GM23338 (cell line): Measurements from ENCODE around the gene DAPL1.
A peak's percentile ranks its signal among the peaks of the same experiment; 100 is the strongest.

Source experiments
- ETS1 ChIP-seq: IDR thresholded peaks from 2 replicates; pipeline ENCODE4 v1.6.1; 2016; ENCODE audit warnings: antibody characterized with exemption
- EZH2 ChIP-seq: fragments of 200-600 bp; sonication (generic); IDR thresholded peaks from one replicate; pipeline ENCODE4 v1.8.0; 2017; ENCODE audit warnings: antibody characterized with exemption, mild to moderate bottlenecking, low read depth; ENCODE audit not compliant: unreplicated experiment
- REST ChIP-seq: IDR thresholded peaks from one replicate; pipeline ENCODE4 v1.6.1; 2018; ENCODE audit warnings: antibody characterized with exemption; ENCODE audit not compliant: unreplicated experiment
- TF ChIP-seq, protein P1 (sequence below), 2 experiments: fragments of 200-600 bp in 1 of 2; sonication (generic) in 1 of 2; conservative IDR thresholded peaks; 2 replicates each; pipeline versions ENCODE4 v1.5.1 to v1.6.1; 2016 to 2017; ENCODE audit warnings: antibody characterized with exemption in 2 of 2, low read depth in 2 of 2, mild to moderate bottlenecking in 2 of 2, moderate library complexity in 1 of 2

DNA sequence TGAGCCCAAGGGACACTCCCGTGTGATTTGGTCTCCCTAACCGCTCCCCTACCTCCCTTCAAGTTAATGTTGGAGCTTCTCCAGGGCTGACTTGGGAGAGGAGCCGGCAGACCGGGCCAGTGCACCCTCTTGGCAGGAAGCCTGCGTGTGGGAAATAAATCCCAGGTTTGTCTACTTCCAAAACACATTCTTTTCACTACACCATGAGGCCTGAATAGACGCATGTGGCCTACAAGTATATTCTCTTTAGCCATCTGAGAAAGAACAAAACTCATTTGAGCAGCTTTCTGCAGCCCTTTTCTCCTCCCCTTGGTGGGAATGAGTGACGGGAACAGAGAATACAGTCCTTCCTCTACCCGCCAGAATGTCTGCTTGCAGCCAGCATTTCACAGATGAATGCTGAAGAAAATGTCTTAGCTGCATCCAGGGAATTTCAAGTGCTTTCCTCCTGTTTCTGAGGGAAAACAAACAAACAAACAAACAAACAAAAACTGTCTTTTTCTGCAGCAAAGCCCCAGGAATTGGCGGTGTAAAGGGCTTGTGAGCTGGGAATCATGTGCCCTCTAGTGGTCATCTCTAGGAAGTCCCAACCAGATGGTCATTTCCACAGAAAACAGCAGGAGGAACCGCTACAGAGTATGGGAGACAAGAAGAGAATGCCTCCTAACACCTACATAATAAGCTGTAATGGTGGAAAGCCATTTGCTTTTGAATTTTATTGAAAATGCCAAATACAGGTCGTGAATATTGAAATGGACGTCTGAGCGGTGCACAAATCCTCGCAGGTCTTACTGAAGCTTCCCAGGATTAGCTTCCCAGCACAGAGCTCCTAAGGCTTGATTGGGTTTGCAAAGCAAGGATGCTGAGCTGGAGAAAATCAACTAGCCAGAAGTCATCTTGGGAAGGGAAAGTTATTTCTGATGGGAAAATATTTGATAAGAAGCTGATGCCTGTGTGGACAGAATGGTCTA, 41.2 kb upstream of the DAPL1 start:
- no peak for TF ChIP-seq ETS1
- TF ChIP-seq, protein P1, sequence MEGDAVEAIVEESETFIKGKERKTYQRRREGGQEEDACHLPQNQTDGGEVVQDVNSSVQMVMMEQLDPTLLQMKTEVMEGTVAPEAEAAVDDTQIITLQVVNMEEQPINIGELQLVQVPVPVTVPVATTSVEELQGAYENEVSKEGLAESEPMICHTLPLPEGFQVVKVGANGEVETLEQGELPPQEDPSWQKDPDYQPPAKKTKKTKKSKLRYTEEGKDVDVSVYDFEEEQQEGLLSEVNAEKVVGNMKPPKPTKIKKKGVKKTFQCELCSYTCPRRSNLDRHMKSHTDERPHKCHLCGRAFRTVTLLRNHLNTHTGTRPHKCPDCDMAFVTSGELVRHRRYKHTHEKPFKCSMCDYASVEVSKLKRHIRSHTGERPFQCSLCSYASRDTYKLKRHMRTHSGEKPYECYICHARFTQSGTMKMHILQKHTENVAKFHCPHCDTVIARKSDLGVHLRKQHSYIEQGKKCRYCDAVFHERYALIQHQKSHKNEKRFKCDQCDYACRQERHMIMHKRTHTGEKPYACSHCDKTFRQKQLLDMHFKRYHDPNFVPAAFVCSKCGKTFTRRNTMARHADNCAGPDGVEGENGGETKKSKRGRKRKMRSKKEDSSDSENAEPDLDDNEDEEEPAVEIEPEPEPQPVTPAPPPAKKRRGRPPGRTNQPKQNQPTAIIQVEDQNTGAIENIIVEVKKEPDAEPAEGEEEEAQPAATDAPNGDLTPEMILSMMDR (conservative IDR thresholded peaks at IDR 0.05; ENCODE audit: low read depth in 2 of 2) = peak; percentile 90 to 99
- no peak for TF ChIP-seq EZH2
- no peak for TF ChIP-seq REST
